K562 (cell line): ENCODE results near the gene FASTK. TPM values are rescaled to one million over a fixed set of nuclear protein-coding genes. Genes with fewer than 3 reads are reported as not detected.

Experiments used
- ATF7 ChIP-seq: fragments of 450-650 bp; IDR thresholded peaks from 2 replicates; pipeline ENCODE4 v1.7.1; 2014; ENCODE audit warnings: mild to moderate bottlenecking, moderate library complexity
- CSDE1 ChIP-seq, 2 experiments: fragments of 450-650 bp; IDR thresholded peaks; 2 replicates each; pipeline ENCODE4 v1.6.1; 2016; ENCODE audit warnings: mild to moderate bottlenecking in 1 of 2
- ETV5 ChIP-seq: sonication (generic); formaldehyde crosslinking; IDR thresholded peaks from 2 replicates; pipeline ENCODE4 v1.4.0; 2020; ENCODE audit warnings: low read depth, mild to moderate bottlenecking, missing genetic modification reagents
- HNRNPH1 ChIP-seq: fragments of 200-400 bp; formaldehyde crosslinking; optimal IDR thresholded peaks from 2 replicates; pipeline ENCODE3; 2017; ENCODE audit warnings: low read depth, mild to moderate bottlenecking, low read length, moderate library complexity
- JUNB ChIP-seq: fragments of 450-650 bp; formaldehyde crosslinking; conservative IDR thresholded peaks from 2 replicates; pipeline ENCODE4 v1.4.0; 2020; ENCODE audit warnings: mild to moderate bottlenecking
- JUND ChIP-seq, 2 experiments: IDR thresholded peaks; 2 replicates in 1 of 2; 3 replicates in 1 of 2; pipeline ENCODE4 v1.6.1; 2011; ENCODE audit warnings: borderline replicate concordance in 2 of 2, low read depth in 2 of 2, low read length in 2 of 2, improper control_type of control experiment in 1 of 2, missing biosample characterization in 1 of 2, missing genetic modification characterization in 1 of 2, missing genetic modification reagents in 1 of 2
- PTTG1 ChIP-seq: fragments of 450-650 bp; IDR thresholded peaks from 2 replicates; pipeline ENCODE4 v1.6.1; 2016; ENCODE audit warnings: low read depth, mild to moderate bottlenecking, missing genetic modification characterization, missing compliant biosample characterization
- SMARCE1 ChIP-seq: fragments of 450-650 bp; IDR thresholded peaks from 2 replicates; pipeline ENCODE4 v1.7.1; 2016; ENCODE audit warnings: mild to moderate bottlenecking
- SRSF7 ChIP-seq: fragments of 200-400 bp; formaldehyde crosslinking; optimal IDR thresholded peaks from 2 replicates; pipeline ENCODE3; 2017; ENCODE audit warnings: mild to moderate bottlenecking, low read depth, low read length
- TBL1XR1 ChIP-seq, 2 experiments: IDR thresholded peaks; 2 replicates each; pipeline ENCODE4 v1.6.1; 2012; ENCODE audit warnings: improper control_type of control experiment in 2 of 2, low read length in 2 of 2, mild to moderate bottlenecking in 1 of 2
- TEAD4 ChIP-seq, 2 experiments: sonication (generic) in 1 of 2; formaldehyde crosslinking in 1 of 2; IDR thresholded peaks; 2 replicates each; pipeline versions ENCODE4 v1.6.1 to v1.8.0; 2012 to 2022; ENCODE audit warnings: borderline replicate concordance in 1 of 2, inconsistent platforms in 1 of 2, low read length in 1 of 2, mild to moderate bottlenecking in 1 of 2, missing genetic modification reagents in 1 of 2
- ZNF785 ChIP-seq: fragments of 250-450 bp; sonication (Bioruptor Pico); IDR thresholded peaks from 2 replicates; pipeline ENCODE4 v1.4.0; 2020; ENCODE audit warnings: mild to moderate bottlenecking
- polyA plus RNA-seq, 8 experiments: library from polyadenylated mRNA; depleted of rRNA in 4 of 8; stranded (reverse) in 5 of 8; unstranded in 3 of 8; fragments of >200 nt; fragmentation: Nextera tagmentation in 2 of 8; fragmentation: Illumina TruSeq in 1 of 8; extraction: Ambion mirVana in 2 of 8; extraction: Trizol in 1 of 8; gene quantifications; 2 replicates each; pipeline versions ENCODE4 v1.2.1 to v1.2.3, GENCODE V29; 2011 to 2014; ENCODE audit warnings: inconsistent platforms in 1 of 8, missing spikeins in 1 of 8
- total RNA-seq, 7 experiments: library from RNA; depleted of rRNA in 6 of 7; stranded (reverse); fragments of >200 nt in 6 of 7; fragmentation: Illumina TruSeq in 2 of 7; extraction: Trizol in 2 of 7; gene quantifications; 2 replicates each; pipeline versions ENCODE4 v1.2.1 to v1.2.3, GENCODE V29; 2011 to 2021; ENCODE audit warnings: low replicate concordance in 1 of 7
- TF ChIP-seq, protein P1 (sequence below): fragments of 450-650 bp; IDR thresholded peaks from 2 replicates; pipeline ENCODE4 v1.6.1; 2016; ENCODE audit warnings: low read depth
- TF ChIP-seq, protein P2 (sequence below): fragments of 250-450 bp; sonication (Bioruptor Pico); IDR thresholded peaks from 2 replicates; pipeline ENCODE4 v1.4.0; 2020; ENCODE audit warnings: mild to moderate bottlenecking, moderate library complexity
- TF ChIP-seq, protein P3 (sequence below): fragments of 250-450 bp; sonication (Bioruptor Pico); IDR thresholded peaks from 2 replicates; pipeline ENCODE4 v1.6.1; 2021; ENCODE audit warnings: mild to moderate bottlenecking

Gene FASTK
- total and polyA plus RNA-seq, 9 of the 15 experiments (the other 6 are each of a cell fraction or from before 2014, with no cell fraction given), result 0.51 to 150 (median 48.2) TPM

DNA sequence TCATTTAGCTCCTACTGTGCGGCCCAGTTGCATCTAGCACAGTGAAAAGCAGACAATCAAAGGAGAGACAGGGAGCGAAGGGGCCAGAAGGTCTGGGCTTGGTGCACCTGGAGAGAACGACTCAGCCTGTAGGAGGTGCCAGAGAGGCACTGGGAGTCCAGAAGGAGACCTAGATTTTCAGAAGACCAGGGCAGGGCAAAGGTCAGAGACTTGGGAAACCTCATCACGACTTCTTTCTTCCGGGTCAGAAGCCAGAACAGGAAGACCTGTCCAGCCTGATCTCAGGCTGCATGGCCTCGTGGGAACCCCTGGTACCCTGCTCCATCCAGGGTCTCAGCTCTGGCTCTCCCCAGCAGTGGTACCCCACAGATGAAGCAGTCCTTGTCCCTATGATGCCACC lies 10.8 kb upstream of the FASTK start (continued):
- TF ChIP-seq, protein P1, sequence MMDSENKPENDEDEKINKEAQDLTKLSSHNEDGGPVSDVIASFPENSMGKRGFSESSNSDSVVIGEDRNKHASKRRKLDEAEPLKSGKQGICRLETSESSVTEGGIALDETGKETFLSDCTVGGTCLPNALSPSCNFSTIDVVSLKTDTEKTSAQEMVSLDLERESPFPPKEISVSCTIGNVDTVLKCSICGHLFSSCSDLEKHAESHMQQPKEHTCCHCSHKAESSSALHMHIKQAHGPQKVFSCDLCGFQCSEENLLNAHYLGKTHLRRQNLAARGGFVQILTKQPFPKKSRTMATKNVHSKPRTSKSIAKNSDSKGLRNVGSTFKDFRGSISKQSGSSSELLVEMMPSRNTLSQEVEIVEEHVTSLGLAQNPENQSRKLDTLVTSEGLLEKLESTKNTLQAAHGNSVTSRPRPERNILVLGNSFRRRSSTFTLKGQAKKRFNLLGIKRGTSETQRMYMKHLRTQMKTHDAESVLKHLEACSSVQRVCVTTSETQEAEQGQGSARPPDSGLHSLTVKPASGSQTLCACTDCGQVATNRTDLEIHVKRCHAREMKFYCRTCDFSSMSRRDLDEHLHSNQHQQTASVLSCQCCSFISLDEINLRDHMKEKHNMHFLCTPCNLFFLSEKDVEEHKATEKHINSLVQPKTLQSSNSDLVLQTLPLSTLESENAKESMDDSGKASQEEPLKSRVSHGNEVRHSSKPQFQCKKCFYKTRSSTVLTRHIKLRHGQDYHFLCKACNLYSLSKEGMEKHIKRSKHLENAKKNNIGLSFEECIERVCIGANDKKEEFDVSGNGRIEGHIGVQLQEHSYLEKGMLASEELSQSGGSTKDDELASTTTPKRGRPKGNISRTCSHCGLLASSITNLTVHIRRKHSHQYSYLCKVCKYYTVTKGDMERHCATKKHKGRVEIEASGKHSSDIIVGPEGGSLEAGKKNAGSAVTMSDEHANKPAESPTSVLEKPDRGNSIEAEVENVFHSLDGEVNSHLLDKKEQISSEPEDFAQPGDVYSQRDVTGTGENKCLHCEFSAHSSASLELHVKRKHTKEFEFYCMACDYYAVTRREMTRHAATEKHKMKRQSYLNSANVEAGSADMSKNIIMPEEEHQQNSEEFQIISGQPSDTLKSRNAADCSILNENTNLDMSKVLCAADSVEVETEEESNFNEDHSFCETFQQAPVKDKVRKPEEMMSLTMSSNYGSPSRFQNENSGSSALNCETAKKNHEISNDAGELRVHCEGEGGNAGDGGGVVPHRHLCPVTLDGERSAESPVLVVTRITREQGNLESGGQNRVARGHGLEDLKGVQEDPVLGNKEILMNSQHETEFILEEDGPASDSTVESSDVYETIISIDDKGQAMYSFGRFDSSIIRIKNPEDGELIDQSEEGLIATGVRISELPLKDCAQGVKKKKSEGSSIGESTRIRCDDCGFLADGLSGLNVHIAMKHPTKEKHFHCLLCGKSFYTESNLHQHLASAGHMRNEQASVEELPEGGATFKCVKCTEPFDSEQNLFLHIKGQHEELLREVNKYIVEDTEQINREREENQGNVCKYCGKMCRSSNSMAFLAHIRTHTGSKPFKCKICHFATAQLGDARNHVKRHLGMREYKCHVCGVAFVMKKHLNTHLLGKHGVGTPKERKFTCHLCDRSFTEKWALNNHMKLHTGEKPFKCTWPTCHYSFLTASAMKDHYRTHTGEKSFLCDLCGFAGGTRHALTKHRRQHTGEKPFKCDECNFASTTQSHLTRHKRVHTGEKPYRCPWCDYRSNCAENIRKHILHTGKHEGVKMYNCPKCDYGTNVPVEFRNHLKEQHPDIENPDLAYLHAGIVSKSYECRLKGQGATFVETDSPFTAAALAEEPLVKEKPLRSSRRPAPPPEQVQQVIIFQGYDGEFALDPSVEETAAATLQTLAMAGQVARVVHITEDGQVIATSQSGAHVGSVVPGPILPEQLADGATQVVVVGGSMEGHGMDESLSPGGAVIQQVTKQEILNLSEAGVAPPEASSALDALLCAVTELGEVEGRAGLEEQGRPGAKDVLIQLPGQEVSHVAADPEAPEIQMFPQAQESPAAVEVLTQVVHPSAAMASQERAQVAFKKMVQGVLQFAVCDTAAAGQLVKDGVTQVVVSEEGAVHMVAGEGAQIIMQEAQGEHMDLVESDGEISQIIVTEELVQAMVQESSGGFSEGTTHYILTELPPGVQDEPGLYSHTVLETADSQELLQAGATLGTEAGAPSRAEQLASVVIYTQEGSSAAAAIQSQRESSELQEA, result no peak
- TF ChIP-seq SMARCE1 (no peak), ETV5 (peak; percentile 84), SRSF7 (no peak), PTTG1 (no peak), CSDE1 (IDR thresholded peaks at IDR 0.05) (no peak), ATF7 (peak; percentile 11; the same call in 1 of the 2 replicates), HNRNPH1 (no peak), ZNF785 (CRISPR knock-in tag) (no peak), TBL1XR1 (IDR thresholded peaks at IDR 0.05; ENCODE audit: low read length in 2 of 2) (peak in 1 of 2 experiments; percentile 39; a peak in 1 of 4 replicates), TEAD4 (IDR thresholded peaks at IDR 0.05; ENCODE audit: low read length) (peak; percentile 45), TEAD4 (CRISPR knock-in tag; IDR thresholded peaks at IDR 0.05; ENCODE audit: borderline replicate concordance) (no peak), JUNB (CRISPR knock-in tag) (no peak), JUND (IDR thresholded peaks at IDR 0.05; ENCODE audit: borderline replicate concordance, low read depth, low read length) (0 out of 2 replicates have a peak, but pooled peaks have one; percentile 13), JUND (tag; IDR thresholded peaks at IDR 0.05; ENCODE audit: borderline replicate concordance, low read depth, low read length) (no peak)
- TF ChIP-seq, protein P2, sequence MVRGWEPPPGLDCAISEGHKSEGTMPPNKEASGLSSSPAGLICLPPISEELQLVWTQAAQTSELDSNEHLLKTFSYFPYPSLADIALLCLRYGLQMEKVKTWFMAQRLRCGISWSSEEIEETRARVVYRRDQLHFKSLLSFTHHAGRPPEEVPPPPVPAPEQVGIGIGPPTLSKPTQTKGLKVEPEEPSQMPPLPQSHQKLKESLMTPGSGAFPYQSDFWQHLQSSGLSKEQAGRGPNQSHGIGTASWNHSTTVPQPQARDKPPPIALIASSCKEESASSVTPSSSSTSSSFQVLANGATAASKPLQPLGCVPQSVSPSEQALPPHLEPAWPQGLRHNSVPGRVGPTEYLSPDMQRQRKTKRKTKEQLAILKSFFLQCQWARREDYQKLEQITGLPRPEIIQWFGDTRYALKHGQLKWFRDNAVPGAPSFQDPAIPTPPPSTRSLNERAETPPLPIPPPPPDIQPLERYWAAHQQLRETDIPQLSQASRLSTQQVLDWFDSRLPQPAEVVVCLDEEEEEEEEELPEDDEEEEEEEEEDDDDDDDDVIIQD, result no peak
- TF ChIP-seq, protein P3, sequence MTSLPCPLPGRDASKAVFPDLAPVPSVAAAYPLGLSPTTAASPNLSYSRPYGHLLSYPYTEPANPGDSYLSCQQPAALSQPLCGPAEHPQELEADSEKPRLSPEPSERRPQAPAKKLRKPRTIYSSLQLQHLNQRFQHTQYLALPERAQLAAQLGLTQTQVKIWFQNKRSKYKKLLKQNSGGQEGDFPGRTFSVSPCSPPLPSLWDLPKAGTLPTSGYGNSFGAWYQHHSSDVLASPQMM, result no peak
